Mesenchymal stem cell (in vitro differentiated cells and primary cell): Measurements from ENCODE around the gene MEGF11.

Experiments
- DNase-seq: peaks from one replicate; pipeline ENCODE4 v3.0.0-alpha.2; 2013
- H2AFZ ChIP-seq: one replicate; pipeline ENCODE4 v1.6.1; 2013; ENCODE audit warnings: low read depth, mild to moderate bottlenecking, control low read depth, inconsistent platforms, low read length, moderate library complexity
- H2AK5ac ChIP-seq: 2 replicates; pipeline ENCODE4 v1.6.1; 2013; ENCODE audit warnings: low read length, moderate library complexity, mild to moderate bottlenecking, inconsistent platforms; ENCODE audit not compliant: severe bottlenecking
- H2BK120ac ChIP-seq: one replicate; pipeline ENCODE4 v1.6.1; 2013; ENCODE audit warnings: low read depth, mild to moderate bottlenecking, inconsistent platforms, low read length, moderate library complexity
- H2BK12ac ChIP-seq, 2 experiments: one replicate each; pipeline ENCODE4 v1.6.1; 2013; ENCODE audit warnings: inconsistent platforms in 2 of 2, low read length in 2 of 2, mild to moderate bottlenecking in 2 of 2, moderate library complexity in 2 of 2, control low read depth in 1 of 2
- H2BK15ac ChIP-seq: one replicate; pipeline ENCODE4 v1.6.1; 2013; ENCODE audit warnings: mild to moderate bottlenecking, low read depth, inconsistent platforms; ENCODE audit not compliant: poor library complexity, severe bottlenecking
- H2BK5ac ChIP-seq: 2 replicates; pipeline ENCODE4 v1.6.1; 2013; ENCODE audit warnings: low read depth, mild to moderate bottlenecking, low read length, control low read depth, inconsistent platforms; ENCODE audit not compliant: poor library complexity, severe bottlenecking
- H3K14ac ChIP-seq, 2 experiments: one replicate each; pipeline ENCODE4 v1.6.1; 2013; ENCODE audit warnings: inconsistent platforms in 2 of 2, low read length in 2 of 2, control low read depth in 1 of 2, mild to moderate bottlenecking in 1 of 2, moderate library complexity in 1 of 2
- H3K18ac ChIP-seq, 2 experiments: one replicate each; pipeline ENCODE4 v1.6.1; 2013; ENCODE audit warnings: inconsistent platforms in 2 of 2, low read length in 2 of 2, control low read depth in 1 of 2, low read depth in 1 of 2, mild to moderate bottlenecking in 1 of 2
- H3K23ac ChIP-seq, 2 experiments: one replicate each; pipeline ENCODE4 v1.6.1; 2013; ENCODE audit warnings: inconsistent platforms in 2 of 2, low read length in 2 of 2, mild to moderate bottlenecking in 2 of 2, moderate library complexity in 2 of 2, control low read depth in 1 of 2
- H3K27ac ChIP-seq: 2 replicates; pipeline ENCODE4 v1.5.1; 2013; ENCODE audit warnings: mild to moderate bottlenecking, moderate library complexity, low read length, control low read depth, inconsistent platforms; ENCODE audit not compliant: poor library complexity, severe bottlenecking
- H3K27me3 ChIP-seq, 2 experiments: 2 replicates each; pipeline versions ENCODE4 v1.6.1 to v1.7.0; 2013; ENCODE audit warnings: low read length in 2 of 2, mild to moderate bottlenecking in 2 of 2, moderate library complexity in 2 of 2, control low read depth in 1 of 2, inconsistent platforms in 1 of 2; ENCODE audit not compliant: control insufficient read depth in 1 of 2, insufficient read depth in 1 of 2
- H3K36me3 ChIP-seq, 2 experiments: 2 replicates each; pipeline versions ENCODE4 v1.6.1 to v1.7.0; 2013; ENCODE audit warnings: low read length in 2 of 2, control low read depth in 1 of 2, inconsistent platforms in 1 of 2, low read depth in 1 of 2, mild to moderate bottlenecking in 1 of 2; ENCODE audit not compliant: insufficient read depth in 2 of 2, control insufficient read depth in 1 of 2
- H3K4ac ChIP-seq, 2 experiments: one replicate each; pipeline ENCODE4 v1.6.1; 2013; ENCODE audit warnings: inconsistent platforms in 2 of 2, low read length in 2 of 2, mild to moderate bottlenecking in 2 of 2, moderate library complexity in 2 of 2, control low read depth in 1 of 2, low read depth in 1 of 2
- H3K4me1 ChIP-seq: 2 replicates; pipeline ENCODE4 v1.6.1; 2013; ENCODE audit warnings: low read depth, low read length, control low read depth; ENCODE audit not compliant: control insufficient read depth, insufficient read depth
- H3K4me2 ChIP-seq: 2 replicates; pipeline ENCODE4 v1.6.1; 2013; ENCODE audit warnings: low read length, mild to moderate bottlenecking, inconsistent platforms; ENCODE audit not compliant: poor library complexity, severe bottlenecking
- H3K4me3 ChIP-seq, 2 experiments: 2 replicates each; pipeline versions ENCODE4 v1.5.1 to v1.7.0; 2013; ENCODE audit warnings: low read length in 2 of 2, mild to moderate bottlenecking in 2 of 2, control low read depth in 1 of 2, low read depth in 1 of 2; ENCODE audit not compliant: insufficient read depth in 1 of 2
- H3K79me1 ChIP-seq: replicated peaks from 2 replicates; pipeline ENCODE4 v1.6.1; 2013; ENCODE audit warnings: mild to moderate bottlenecking, control low read depth, low read length, inconsistent platforms; ENCODE audit not compliant: poor library complexity, severe bottlenecking
- H3K9ac ChIP-seq: 2 replicates; pipeline ENCODE4 v1.7.0; 2013; ENCODE audit warnings: mild to moderate bottlenecking, low read length, moderate library complexity
- H3K9me3 ChIP-seq: 2 replicates; pipeline ENCODE4 v1.7.0; 2013; ENCODE audit warnings: mild to moderate bottlenecking, low read length; ENCODE audit not compliant: control insufficient read depth
- H4K8ac ChIP-seq: one replicate; pipeline ENCODE4 v1.6.1; 2013; ENCODE audit warnings: inconsistent platforms, mild to moderate bottlenecking, low read length, moderate library complexity
- H4K91ac ChIP-seq: one replicate; pipeline ENCODE4 v1.6.1; 2013; ENCODE audit warnings: mild to moderate bottlenecking, low read length, inconsistent platforms
- WGBS: methylation state at CpG from one replicate; pipeline ENCODE4 v1.1.7; 2013; ENCODE audit warnings: mixed read lengths; 5-methylcytosine and 5-hydroxymethylcytosine counted together

Gene MEGF11

GRCh38 chr15:66084704-66085103 lies 168.8 kb downstream of the MEGF11 start:
- no peaks in the 10 kb centered on the region for H3K79me1 ChIP-seq
- H3K23ac ChIP-seq: no peak overlapping the region
- peaks cover 13% of the 10 kb centered on the region for H3K4me1 ChIP-seq
- H3K9me3 ChIP-seq: no peaks in the 10 kb centered on the region
- H3K4me3 ChIP-seq: no peak overlapping the region
- H3K9ac ChIP-seq: no peak overlapping the region
- H3K14ac ChIP-seq: no peak overlapping the region
- no peak overlapping the region for H4K91ac ChIP-seq
- H2AK5ac ChIP-seq: no peak overlapping the region
- no peak for DNase-seq
- no peak overlapping the region for H2BK5ac ChIP-seq
- no peak overlapping the region for H3K4ac ChIP-seq
- no peak overlapping the region for H3K4me2 ChIP-seq
- H3K36me3 ChIP-seq: no peaks in the 10 kb centered on the region
- no peak overlapping the region for H2BK15ac ChIP-seq
- no peak overlapping the region for H4K8ac ChIP-seq
- 91% methylated on average over 10 of the region's 10 CpGs for WGBS
- H2BK12ac ChIP-seq: no peak overlapping the region
- no peak overlapping the region for H3K27ac ChIP-seq
- no peak overlapping the region for H2AFZ ChIP-seq
- H3K27me3 ChIP-seq: peaks cover 17 to 54% of the 10 kb centered on the region in 2 experiments
- H3K18ac ChIP-seq: no peak overlapping the region
- no peak overlapping the region for H2BK120ac ChIP-seq

GRCh38 chr15:66080717-66081398 lies 172.7 kb downstream of the MEGF11 start:
- Histone ChIP-seq H2BK15ac (no peak overlapping the region), H2AK5ac (no peak overlapping the region), H3K36me3 (no peaks in the 10 kb centered on the region), H3K79me1 (no peaks in the 10 kb centered on the region), H4K91ac (no peak overlapping the region), H3K27ac (no peak overlapping the region), H2BK5ac (no peak overlapping the region), H2AFZ (no peak overlapping the region), H3K14ac (no peak overlapping the region), H3K9me3 (no peaks in the 10 kb centered on the region), H2BK12ac (no peak overlapping the region), H3K27me3 (peaks cover 36 to 66% of the 10 kb centered on the region in 2 experiments), H4K8ac (no peak overlapping the region), H3K18ac (no peak overlapping the region), H3K23ac (no peak overlapping the region), H3K9ac (peak overlapping the region; percentile 68), H3K4me2 (peak overlapping the region; percentile 35), H3K4me3 (no peak overlapping the region), H2BK120ac (no peak overlapping the region), H3K4me1 (peaks cover 14% of the 10 kb centered on the region), H3K4ac (no peak overlapping the region)
- WGBS: 52% methylated on average over 21 of the region's 23 CpGs
- peak; percentile 52 for DNase-seq

- no peak overlapping the region for H2BK15ac ChIP-seq
- H4K91ac ChIP-seq: no peak overlapping the region
- H3K18ac ChIP-seq: no peak overlapping the region
- H4K8ac ChIP-seq: no peak overlapping the region
- H3K4me3 ChIP-seq: no peak overlapping the region
- H3K27me3 ChIP-seq: peaks cover 32 to 56% of the 10 kb centered on the region in 2 experiments
- no peak for DNase-seq
- H3K79me1 ChIP-seq: no peaks in the 10 kb centered on the region
- H3K27ac ChIP-seq: no peak overlapping the region
- no peak overlapping the region for H3K9ac ChIP-seq
- H3K14ac ChIP-seq: no peak overlapping the region
- H3K23ac ChIP-seq: no peak overlapping the region
- no peak overlapping the region for H3K4me2 ChIP-seq
- H3K9me3 ChIP-seq: no peaks in the 10 kb centered on the region
- H2BK120ac ChIP-seq: no peak overlapping the region
- no peak overlapping the region for H2AK5ac ChIP-seq
- no peak overlapping the region for H2BK12ac ChIP-seq
- 84% methylated on average over 5 of the region's 5 CpGs for WGBS
- H3K4ac ChIP-seq: no peak overlapping the region
- H3K36me3 ChIP-seq: no peaks in the 10 kb centered on the region
- H3K4me1 ChIP-seq: peaks cover 14% of the 10 kb centered on the region
- H2BK5ac ChIP-seq: no peak overlapping the region
- H2AFZ ChIP-seq: no peak overlapping the region
Observed at GRCh38 chr15:66078929-66079275, 174.6 kb downstream of the MEGF11 start.

GRCh38 chr15:66078196-66078928 lies 175.2 kb downstream of the MEGF11 start:
- Histone ChIP-seq H2BK15ac (no peak overlapping the region), H3K14ac (no peak overlapping the region), H2AK5ac (no peak overlapping the region), H3K4me1 (peaks cover 14% of the 10 kb centered on the region), H2BK12ac (no peak overlapping the region), H3K9me3 (no peaks in the 10 kb centered on the region), H2AFZ (no peak overlapping the region), H2BK5ac (no peak overlapping the region), H4K8ac (no peak overlapping the region), H3K27me3 (peaks cover 32 to 56% of the 10 kb centered on the region in 2 experiments), H3K4ac (no peak overlapping the region), H3K4me3 (no peak overlapping the region), H3K9ac (no peak overlapping the region), H3K4me2 (no peak overlapping the region), H2BK120ac (no peak overlapping the region), H3K27ac (no peak overlapping the region), H4K91ac (no peak overlapping the region), H3K23ac (no peak overlapping the region), H3K36me3 (no peaks in the 10 kb centered on the region), H3K79me1 (no peaks in the 10 kb centered on the region), H3K18ac (no peak overlapping the region)
- no peak for DNase-seq
- WGBS: 75% methylated on average over 15 of the region's 20 CpGs
